PC-3 (cell line): Measurements from ENCODE around the gene TNKS2. TPM values are rescaled to one million over a fixed set of nuclear protein-coding genes. Genes with fewer than 3 reads are reported as not detected.
"Not testable (repeated sequence)": the region's sequence is repeated elsewhere in the genome, so short reads cannot be mapped to it uniquely, and the experiment has no call there.

Experiments
- ATAC-seq: fragments of 200-7000 bp; cut with Tn5 transposase; 2 replicates; pipeline ENCODE4 v1.9.1; 2020; ENCODE audit warnings: mild to moderate bottlenecking, moderate library complexity
- BruUV-seq: library from RNA; stranded (reverse); fragments of 400-500 nt; replicated peaks from 2 replicates; lab custom pipeline; 2021; lab: Mats Ljungman, UMichigan
- CTCF ChIA-PET: fragments of 300-600 bp; sonication (Branson Sonifier 250); formaldehyde crosslinking; loops from one replicate; lab custom pipeline; 2022; ENCODE audit warnings: antibody characterized with exemption; lab: Charles Lee
- POLR2A ChIA-PET: fragments of 300-600 bp; sonication (Branson Sonifier 250); formaldehyde crosslinking; loops from one replicate; lab custom pipeline; 2022; ENCODE audit warnings: antibody characterized with exemption; ENCODE audit not compliant: unreplicated experiment; lab: Charles Lee
- DNase-seq: peaks from one replicate; pipeline ENCODE4 v3.0.0-alpha.2; 2015
- H2AFZ ChIP-seq: fragments of 300-600 bp; sonication (generic); 2 replicates; pipeline ENCODE4 v1.6.0; 2016; ENCODE audit warnings: antibody characterized with exemption, low read length
- H3F3A ChIP-seq: fragments of 300-600 bp; sonication (generic); one replicate; pipeline ENCODE4 v1.6.0; 2017; ENCODE audit warnings: antibody characterized with exemption, low read length, control low read depth, mild to moderate bottlenecking; ENCODE audit not compliant: unreplicated experiment
- H3K27ac ChIP-seq: fragments of 300-600 bp; sonication (generic); 2 replicates; pipeline ENCODE4 v1.5.1; 2016; ENCODE audit warnings: mild to moderate bottlenecking, low read length
- H3K27me3 ChIP-seq: fragments of 300-600 bp; sonication (generic); 2 replicates; pipeline ENCODE4 v1.6.1; 2016; ENCODE audit warnings: low read length, mixed read lengths
- H3K36me3 ChIP-seq: fragments of 300-600 bp; sonication (generic); 2 replicates; pipeline ENCODE4 v1.6.1; 2016; ENCODE audit warnings: low read depth, mixed run types, low read length, mixed read lengths
- H3K4me1 ChIP-seq: fragments of 300-600 bp; sonication (generic); 2 replicates; pipeline ENCODE4 v1.5.1; 2016; ENCODE audit warnings: low read length; ENCODE audit not compliant: insufficient read depth
- H3K4me2 ChIP-seq: fragments of 300-600 bp; sonication (generic); 2 replicates; pipeline ENCODE4 v1.6.0; 2016; ENCODE audit warnings: low read length
- H3K4me3 ChIP-seq: fragments of 300-600 bp; sonication (generic); 2 replicates; pipeline ENCODE4 v1.5.1; 2016; ENCODE audit warnings: mild to moderate bottlenecking, low read length, mixed read lengths
- H3K79me2 ChIP-seq: fragments of 300-600 bp; sonication (generic); 2 replicates; pipeline ENCODE4 v1.6.1; 2017; ENCODE audit warnings: low read length, mixed read lengths
- H3K9ac ChIP-seq: fragments of 300-600 bp; sonication (generic); 2 replicates; pipeline ENCODE4 v1.6.0; 2016; ENCODE audit warnings: mild to moderate bottlenecking, low read length
- H3K9me2 ChIP-seq: fragments of 300-600 bp; sonication (generic); replicated peaks from 2 replicates; pipeline ENCODE4 v1.6.1; 2016; ENCODE audit warnings: mixed run types, low read length, mixed read lengths
- H3K9me3 ChIP-seq: fragments of 300-600 bp; sonication (generic); 2 replicates; pipeline ENCODE4 v1.6.1; 2016; ENCODE audit warnings: low read length, mixed read lengths
- H4K20me1 ChIP-seq: fragments of 300-600 bp; sonication (generic); 2 replicates; pipeline ENCODE4 v1.6.1; 2016; ENCODE audit warnings: low read length, mixed read lengths
- CTCF ChIP-seq: fragments of 300-600 bp; sonication (generic); conservative IDR thresholded peaks from 2 replicates; pipeline ENCODE4 v1.5.1; 2017; ENCODE audit warnings: antibody characterized with exemption, low read depth, mild to moderate bottlenecking, low read length
- EZH2 ChIP-seq: fragments of 300-600 bp; sonication (generic); IDR thresholded peaks from one replicate; pipeline ENCODE4 v1.6.1; 2017; ENCODE audit warnings: antibody characterized with exemption, mild to moderate bottlenecking, low read length; ENCODE audit not compliant: unreplicated experiment
- EZH2phosphoT487 ChIP-seq: fragments of 300-600 bp; sonication (generic); IDR thresholded peaks from 2 replicates; pipeline ENCODE4 v1.6.1; 2018; ENCODE audit warnings: mild to moderate bottlenecking, antibody characterized with exemption, low read length, borderline replicate concordance
- intact Hi-C: fragments of 100-400 bp; cut with micrococcal nuclease; formaldehyde crosslinking; loops from 2 replicates; pipeline ENCODE4 v1.9.0; 2023
- total RNA-seq: library from RNA; depleted of rRNA; stranded (reverse); fragments of >200 nt; gene quantifications from 2 replicates; pipeline ENCODE4 v1.2.3, GENCODE V29; 2014

The TNKS2 gene
- total RNA-seq, 1 experiment from 2014 or later, result 14.5 TPM

GRCh38 chr10:91891125-91892001 is 93.1 kb downstream of the TNKS2 start:
- H4K20me1 ChIP-seq, result no peaks in the 10 kb centered on the region
- ATAC-seq (peak; percentile 40), DNase-seq (peak; percentile 40)
- TF ChIP-seq EZH2 (no peak), CTCF (no peak), EZH2phosphoT487 (no peak)
- no peaks in the 10 kb centered on the region for H3K36me3 ChIP-seq
- H3K9me2 ChIP-seq, result no peaks in the 10 kb centered on the region
- H3F3A ChIP-seq, result no peaks in the 10 kb centered on the region
- no peak overlapping the region for H3K9ac ChIP-seq
- ChIA-PET POLR2A (no interaction called here), CTCF (no interaction called here)
- H3K4me1 ChIP-seq, result no peaks in the 10 kb centered on the region
- intact Hi-C loops, result no loop called here
- H3K27ac ChIP-seq, result no peak overlapping the region
- BruUV-seq, result no TSS peak
- H3K27me3 ChIP-seq, result no peaks in the 10 kb centered on the region
- no peak overlapping the region for H2AFZ ChIP-seq
- no peak overlapping the region for H3K4me2 ChIP-seq
- H3K79me2 ChIP-seq, result no peaks in the 10 kb centered on the region
- H3K9me3 ChIP-seq, result no peaks in the 10 kb centered on the region
- H3K4me3 ChIP-seq, result no peak overlapping the region

- no peak overlapping the region for H3K4me3 ChIP-seq
- TF ChIP-seq EZH2phosphoT487 (no peak), EZH2 (no peak), CTCF (no peak)
- no peak overlapping the region for H2AFZ ChIP-seq
- ChIA-PET POLR2A (no interaction called here), CTCF (no interaction called here)
- H3K4me2 ChIP-seq, result no peak overlapping the region
- DNase-seq, result no peak
- no peaks in the 10 kb centered on the region for H3K9me3 ChIP-seq
- H3K4me1 ChIP-seq, result no peaks in the 10 kb centered on the region
- no TSS peak for BruUV-seq
- no peak overlapping the region for H3K9ac ChIP-seq
- no peak overlapping the region for H3K27ac ChIP-seq
- no peaks in the 10 kb centered on the region for H3K9me2 ChIP-seq
- intact Hi-C loops, result no loop called here
- no peaks in the 10 kb centered on the region for H3K36me3 ChIP-seq
- no peaks in the 10 kb centered on the region for H3K27me3 ChIP-seq
- H4K20me1 ChIP-seq, result no peaks in the 10 kb centered on the region
- H3F3A ChIP-seq, result no peaks in the 10 kb centered on the region
- no peaks in the 10 kb centered on the region for H3K79me2 ChIP-seq
- no peak for ATAC-seq
Observed at GRCh38 chr10:91893051-91893450, 94.8 kb downstream of the TNKS2 start.

GRCh38 chr10:91894261-91894685 is 96.0 kb downstream of the TNKS2 start:
- H2AFZ ChIP-seq, H3K27ac ChIP-seq, H3K27me3 ChIP-seq, H4K20me1 ChIP-seq, POLR2A ChIA-PET, H3K9me3 ChIP-seq, ATAC-seq, H3K4me1 ChIP-seq, H3K9ac ChIP-seq, H3K36me3 ChIP-seq, DNase-seq, CTCF ChIA-PET, intact Hi-C loops, H3F3A ChIP-seq, H3K9me2 ChIP-seq, BruUV-seq, H3K4me3 ChIP-seq, H3K79me2 ChIP-seq, H3K4me2 ChIP-seq: not testable (repeated sequence)
